MCF 10A (cell line): ENCODE measurements around the gene RRAD. TPM values are rescaled to one million over a fixed set of nuclear protein-coding genes. Genes with fewer than 3 reads are reported as not detected.

ENCODE experiments used
- BruUV-seq: library from RNA; stranded (reverse); fragments of 400-500 nt; replicated peaks from 2 replicates; lab custom pipeline; 2021; lab: Mats Ljungman, UMichigan
- CTCF ChIA-PET: fragments of 300-600 bp; sonication (Branson Sonifier 250); formaldehyde crosslinking; extraction: SDS; loops from one replicate; lab custom pipeline; 2021; ENCODE audit warnings: antibody characterized with exemption, inconsistent platforms; lab: Yijun Ruan, JAX
- POLR2A ChIA-PET: fragments of 300-600, 350-650 bp; sonication (Branson Sonifier 250); formaldehyde crosslinking; extraction: SDS; loops from one replicate; lab custom pipeline; 2020; ENCODE audit warnings: antibody characterized with exemption, inconsistent platforms; lab: Yijun Ruan, JAX
- DNase-seq: peaks from one replicate; pipeline ENCODE4 v3.0.0-alpha.2; 2018; ENCODE audit not compliant: unreplicated experiment
- H3K27ac Mint-ChIP-seq: one replicate; pipeline ENCODE4 v1.8.0; 2022; ENCODE audit warnings: mild to moderate bottlenecking, low read depth, mixed read lengths; ENCODE audit not compliant: unreplicated experiment
- H3K27me3 Mint-ChIP-seq: one replicate; pipeline ENCODE4 v1.8.0; 2022; ENCODE audit warnings: mixed read lengths; ENCODE audit not compliant: insufficient read depth, unreplicated experiment
- H3K36me3 Mint-ChIP-seq: one replicate; pipeline ENCODE4 v1.8.0; 2022; ENCODE audit warnings: mild to moderate bottlenecking, moderate library complexity, mixed read lengths; ENCODE audit not compliant: insufficient read depth, unreplicated experiment
- H3K4me1 Mint-ChIP-seq: one replicate; pipeline ENCODE4 v1.8.0; 2022; ENCODE audit warnings: mixed read lengths; ENCODE audit not compliant: insufficient read depth, unreplicated experiment
- H3K4me3 Mint-ChIP-seq: one replicate; pipeline ENCODE4 v1.8.0; 2022; ENCODE audit warnings: mild to moderate bottlenecking, moderate library complexity, mixed read lengths; ENCODE audit not compliant: unreplicated experiment
- H3K9me3 Mint-ChIP-seq: one replicate; pipeline ENCODE4 v1.8.0; 2022; ENCODE audit warnings: mixed read lengths; ENCODE audit not compliant: unreplicated experiment
- intact Hi-C: fragments of 100-400 bp; cut with micrococcal nuclease; formaldehyde crosslinking; loops from 2 replicates; pipeline ENCODE4 v1.14.1; 2022
- total RNA-seq: library from RNA; stranded (reverse); gene quantifications from 2 replicates; pipeline ENCODE4 v1.2.3, GENCODE V29; 2022
- TF ChIP-seq, protein P1 (sequence below): fragments of 200-600 bp; IDR thresholded peaks from one replicate; pipeline ENCODE4 v1.8.0; 2022; ENCODE audit warnings: antibody characterized with exemption, mild to moderate bottlenecking; ENCODE audit not compliant: unreplicated experiment

RRAD gene
- total RNA-seq, 1 experiment from 2014 or later: not detected

DNA sequence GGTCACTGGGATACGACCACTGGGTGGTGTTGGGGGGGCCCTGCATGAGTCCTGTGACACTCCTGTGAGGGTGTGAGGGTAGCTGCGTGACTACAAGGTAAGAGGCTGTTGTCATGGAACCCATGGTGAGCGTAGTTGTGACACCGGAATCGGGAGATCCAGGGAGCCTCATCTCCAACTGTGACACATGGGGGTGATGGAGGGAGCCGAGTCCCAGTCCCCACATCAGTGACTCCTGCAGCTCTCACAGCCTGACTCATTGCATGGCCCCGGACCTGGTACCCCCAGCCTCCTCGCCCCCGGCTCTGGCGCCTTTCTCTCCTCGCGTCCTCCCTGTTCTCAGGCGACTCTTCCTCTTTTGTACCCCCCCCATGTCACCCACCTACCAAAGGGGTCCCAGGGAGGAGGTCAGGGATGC, 20.9 kb downstream of the RRAD start:
- POLR2A ChIA-PET: no interaction called here

DNA sequence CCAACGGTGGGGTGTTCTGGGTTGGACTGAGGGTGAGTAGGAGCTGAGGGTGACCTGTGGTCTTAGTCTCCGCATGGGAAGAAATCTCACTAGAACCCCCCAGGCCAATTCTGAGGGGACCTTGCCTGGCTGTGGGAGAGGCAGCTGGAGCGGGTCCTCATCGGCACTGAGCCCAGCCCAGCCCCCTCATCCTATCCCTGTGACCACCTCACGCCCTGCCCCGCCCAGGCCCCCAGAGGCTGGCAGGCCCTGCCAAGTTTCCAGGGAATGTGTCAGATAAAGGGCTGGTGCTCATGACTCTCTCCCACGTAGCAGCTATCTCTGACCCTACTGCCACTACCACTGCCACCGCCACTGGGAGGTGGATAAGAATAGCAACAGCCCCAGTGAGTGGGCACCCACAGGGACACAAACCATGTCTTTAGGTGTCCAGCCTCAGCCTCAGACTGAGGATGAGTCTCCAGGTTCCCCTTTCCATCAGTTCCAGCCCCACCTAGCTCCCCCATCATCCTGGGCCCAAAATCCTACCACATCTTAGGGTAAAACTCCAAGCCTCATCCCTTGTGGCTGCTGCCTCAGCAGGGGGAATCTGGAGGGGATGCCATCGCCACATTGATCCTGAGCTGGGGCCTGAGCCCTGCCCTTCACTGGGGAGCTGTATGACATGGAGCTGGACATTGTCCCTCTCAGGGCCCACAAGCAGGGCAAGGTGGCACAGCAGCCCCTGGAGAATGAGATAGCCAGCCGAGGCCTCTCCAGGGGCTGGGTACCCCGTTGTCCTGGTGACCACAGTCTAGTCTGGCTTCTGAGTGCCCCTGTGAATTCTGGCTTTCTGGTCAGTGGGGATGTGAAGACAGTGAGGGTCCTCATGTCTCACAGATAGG, 21.5 kb downstream of the RRAD start:
- Mint-ChIP-seq H3K9me3 (no peaks in the 10 kb centered on the region), H3K27ac (no peak overlapping the region), H3K4me1 (peaks cover 14% of the 10 kb centered on the region), H3K36me3 (no peaks in the 10 kb centered on the region), H3K4me3 (no peak overlapping the region), H3K27me3 (no peaks in the 10 kb centered on the region)
- intact Hi-C loops: no loop called here
- ChIA-PET POLR2A (interaction anchor here (0.7 kb wide), 1 partner anchor 20 kb away, joined by 3 read pairs; no protein-coding TSS in a partner anchor), CTCF (interaction anchor here (0.7 to 5.1 kb wide), 5 partner anchors 9 to 273 kb away, joined by 3 to 30 read pairs (median 4); partner anchors contain the start of gene CDH16)
- DNase-seq: no peak
- TF ChIP-seq, protein P1, sequence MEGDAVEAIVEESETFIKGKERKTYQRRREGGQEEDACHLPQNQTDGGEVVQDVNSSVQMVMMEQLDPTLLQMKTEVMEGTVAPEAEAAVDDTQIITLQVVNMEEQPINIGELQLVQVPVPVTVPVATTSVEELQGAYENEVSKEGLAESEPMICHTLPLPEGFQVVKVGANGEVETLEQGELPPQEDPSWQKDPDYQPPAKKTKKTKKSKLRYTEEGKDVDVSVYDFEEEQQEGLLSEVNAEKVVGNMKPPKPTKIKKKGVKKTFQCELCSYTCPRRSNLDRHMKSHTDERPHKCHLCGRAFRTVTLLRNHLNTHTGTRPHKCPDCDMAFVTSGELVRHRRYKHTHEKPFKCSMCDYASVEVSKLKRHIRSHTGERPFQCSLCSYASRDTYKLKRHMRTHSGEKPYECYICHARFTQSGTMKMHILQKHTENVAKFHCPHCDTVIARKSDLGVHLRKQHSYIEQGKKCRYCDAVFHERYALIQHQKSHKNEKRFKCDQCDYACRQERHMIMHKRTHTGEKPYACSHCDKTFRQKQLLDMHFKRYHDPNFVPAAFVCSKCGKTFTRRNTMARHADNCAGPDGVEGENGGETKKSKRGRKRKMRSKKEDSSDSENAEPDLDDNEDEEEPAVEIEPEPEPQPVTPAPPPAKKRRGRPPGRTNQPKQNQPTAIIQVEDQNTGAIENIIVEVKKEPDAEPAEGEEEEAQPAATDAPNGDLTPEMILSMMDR: no peak
- no TSS peak for BruUV-seq

More for the DNA sequence above, 20.9 kb downstream of the RRAD start:
- no peaks in the 10 kb centered on the region for H3K9me3 Mint-ChIP-seq
- no TSS peak for BruUV-seq
- DNase-seq: no peak
- intact Hi-C loops: no loop called here
- no peaks in the 10 kb centered on the region for H3K27me3 Mint-ChIP-seq
- CTCF ChIA-PET: interaction anchor here (0.7 to 5.1 kb wide), 6 partner anchors 9 to 216 kb away, joined by 3 to 30 read pairs (median 4); partner anchors contain the start of gene CDH16
- H3K4me3 Mint-ChIP-seq: no peak overlapping the region
- H3K36me3 Mint-ChIP-seq: no peaks in the 10 kb centered on the region
- H3K27ac Mint-ChIP-seq: no peak overlapping the region
- TF ChIP-seq, protein P1: no peak
- H3K4me1 Mint-ChIP-seq: peaks cover 12% of the 10 kb centered on the region

DNA sequence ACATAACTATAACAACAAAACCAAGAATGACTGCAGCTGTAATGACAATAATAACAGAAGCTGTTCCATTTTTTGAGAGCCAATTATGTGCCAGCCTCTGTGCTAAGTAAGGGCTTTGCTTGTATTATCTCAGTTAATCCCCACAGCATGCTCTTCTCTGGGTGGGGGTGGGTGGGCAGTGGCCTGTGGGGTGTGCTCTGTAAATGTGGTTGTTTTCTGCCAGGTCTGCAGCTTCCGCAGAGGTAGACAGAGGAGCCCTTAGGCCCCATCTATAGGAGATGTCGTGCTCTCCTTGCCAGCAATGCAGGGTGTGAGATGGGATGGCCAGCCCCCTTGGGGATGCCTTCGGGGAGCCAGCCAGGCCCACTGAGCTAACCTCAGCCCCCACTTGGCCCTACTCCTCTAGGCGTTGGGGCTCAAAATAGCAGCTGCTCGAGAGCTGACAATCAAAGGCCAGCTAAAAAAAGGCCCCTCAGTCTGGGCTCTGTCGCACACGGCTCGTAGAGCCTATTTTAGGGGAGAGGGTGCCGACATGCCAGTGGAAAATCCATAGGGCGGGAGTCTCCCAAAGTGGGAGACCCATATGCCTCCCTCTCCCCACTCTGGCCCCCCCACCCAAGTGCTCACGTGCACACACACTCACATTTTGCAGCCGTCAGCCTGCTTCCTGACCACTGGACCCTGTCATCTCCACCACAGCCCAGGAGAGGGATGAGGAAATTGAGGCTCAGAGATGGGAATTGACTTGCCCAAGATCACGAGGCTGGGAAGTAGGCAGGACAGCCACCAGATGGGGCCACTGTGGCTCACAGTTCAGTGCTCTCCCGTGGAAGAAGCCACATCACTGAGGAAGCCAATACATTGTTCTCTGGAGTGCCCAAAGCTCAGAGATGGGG, 22.4 kb downstream of the RRAD start:
- TF ChIP-seq, protein P1: no peak
- DNase-seq: no peak
- ChIA-PET POLR2A (interaction anchor here (0.7 kb wide), 1 partner anchor 21 kb away, joined by 3 read pairs; no protein-coding TSS in a partner anchor), CTCF (interaction anchor here (0.6 to 5.1 kb wide), 5 partner anchors 8 to 274 kb away, joined by 3 to 30 read pairs (median 3); no protein-coding TSS in a partner anchor)
- no peaks in the 10 kb centered on the region for H3K36me3 Mint-ChIP-seq
- BruUV-seq: no TSS peak
- no peak overlapping the region for H3K4me3 Mint-ChIP-seq
- H3K9me3 Mint-ChIP-seq: no peaks in the 10 kb centered on the region
- peaks cover 14% of the 10 kb centered on the region for H3K4me1 Mint-ChIP-seq
- intact Hi-C loops: no loop called here
- no peak overlapping the region for H3K27ac Mint-ChIP-seq
- H3K27me3 Mint-ChIP-seq: no peaks in the 10 kb centered on the region
